ENCODE measurements around the gene KRTAP5-1.

KRTAP5-1 gene

DNA sequence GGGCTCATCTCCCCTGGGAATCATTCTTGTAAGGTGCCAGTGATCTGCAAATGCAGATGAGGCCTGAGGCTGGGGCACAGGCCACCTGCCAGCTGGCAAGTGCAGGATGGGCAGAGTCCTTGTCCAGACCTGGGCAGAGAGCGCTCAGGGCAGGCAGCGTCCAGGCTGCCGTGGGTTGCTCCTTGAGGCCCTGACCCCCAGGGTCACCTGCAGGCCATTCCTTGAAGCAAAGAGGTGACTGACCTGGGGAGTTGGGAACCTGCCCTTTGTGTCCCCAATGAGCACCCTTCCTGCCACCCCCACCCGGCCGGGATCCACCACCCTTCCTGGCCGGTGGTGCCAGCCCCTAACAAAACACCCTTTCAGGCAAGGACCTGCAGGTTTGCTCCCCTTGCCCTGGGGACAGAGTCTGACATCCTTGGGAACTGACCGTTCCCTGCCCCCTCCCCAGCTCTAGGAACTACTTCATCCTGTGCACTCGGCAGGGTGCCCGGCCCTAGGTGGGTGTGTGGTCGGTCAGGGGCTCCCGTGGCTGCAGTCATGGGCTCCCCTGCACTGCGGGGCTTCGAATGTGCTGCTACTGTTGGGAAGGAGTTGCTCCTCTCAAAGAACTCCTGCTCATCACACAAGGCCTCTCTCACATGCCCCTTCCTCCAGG, 41.3 kb downstream of the KRTAP5-1 start:
- no peaks in the 10 kb centered on the region for H3K9me3 Mint-ChIP-seq
- H3K36me3 Mint-ChIP-seq (ENCODE audit: low read depth), result no peaks in the 10 kb centered on the region
- H3K4me1 Mint-ChIP-seq (ENCODE audit: low read depth), result no peaks in the 10 kb centered on the region
- no peak overlapping the region for H3K27ac Mint-ChIP-seq
- DNase-seq (ENCODE audit: low spot score), result no peak
- H3K4me3 Mint-ChIP-seq, result no peak overlapping the region
- H3K27me3 Mint-ChIP-seq (ENCODE audit: low read depth), result peaks cover 31% of the 10 kb centered on the region

DNA sequence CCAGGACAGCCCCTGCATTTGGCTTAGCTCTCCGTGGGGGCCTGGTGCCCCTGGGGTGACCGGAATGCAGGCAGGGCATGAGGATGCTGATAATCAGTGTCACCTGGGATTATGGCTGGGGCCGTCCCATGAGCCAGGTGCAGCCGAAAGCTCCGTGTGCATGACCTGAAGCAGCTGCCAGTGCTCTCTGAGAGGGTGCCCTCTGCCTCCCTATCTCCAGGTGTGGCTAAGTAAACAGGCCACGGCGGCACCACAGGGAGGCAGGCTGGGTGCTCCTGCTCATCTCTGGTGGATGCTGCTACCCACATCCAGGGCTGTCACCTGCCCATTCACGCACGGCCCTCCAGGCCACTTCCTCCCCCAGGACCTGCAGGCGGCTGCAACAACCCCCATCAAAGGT, 42.8 kb downstream of the KRTAP5-1 start:
- H3K27me3 Mint-ChIP-seq (ENCODE audit: low read depth), result peaks cover 29% of the 10 kb centered on the region
- H3K9me3 Mint-ChIP-seq, result no peaks in the 10 kb centered on the region
- no peak overlapping the region for H3K27ac Mint-ChIP-seq
- DNase-seq (ENCODE audit: low spot score), result no peak
- no peaks in the 10 kb centered on the region for H3K4me1 Mint-ChIP-seq (ENCODE audit: low read depth)
- no peaks in the 10 kb centered on the region for H3K36me3 Mint-ChIP-seq (ENCODE audit: low read depth)
- H3K4me3 Mint-ChIP-seq, result no peak overlapping the region

DNA sequence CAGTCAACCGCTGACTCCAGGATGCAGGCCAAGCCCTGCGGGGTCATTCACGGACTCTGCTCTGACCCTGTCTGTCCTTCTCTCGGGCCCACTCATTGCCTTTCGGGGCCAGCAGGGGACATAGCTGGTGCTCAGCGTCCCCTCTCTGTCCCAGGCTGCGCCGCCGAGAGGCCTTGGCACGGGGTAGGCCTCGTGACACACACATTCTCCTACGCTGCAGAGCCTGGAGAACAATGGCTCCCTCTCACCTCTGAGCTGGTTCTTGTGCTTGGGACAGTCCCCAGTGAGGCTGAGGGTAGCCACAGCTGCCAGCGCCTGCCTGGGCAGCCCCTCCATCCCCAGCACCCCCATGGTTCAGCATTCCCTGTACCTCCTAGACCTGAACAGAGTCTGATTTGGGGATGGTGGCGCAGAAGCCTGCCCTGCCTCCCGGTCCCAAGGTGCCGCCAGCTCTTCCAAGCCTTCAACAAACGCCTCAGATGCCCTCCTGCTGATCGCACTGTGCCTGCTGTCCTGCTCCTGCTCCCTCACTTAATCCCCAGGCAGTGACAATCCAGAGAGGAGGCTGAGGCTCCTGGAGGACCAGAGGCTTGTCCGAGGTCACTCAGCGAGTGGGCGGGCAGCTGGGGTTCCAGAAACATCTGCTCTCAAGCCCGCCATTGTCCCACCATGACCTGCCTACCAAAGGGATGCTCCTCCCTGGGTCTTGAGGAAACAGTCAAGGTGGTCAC, 43.4 kb downstream of the KRTAP5-1 start:
- H3K27me3 Mint-ChIP-seq (ENCODE audit: low read depth), result peaks cover 29% of the 10 kb centered on the region
- H3K9me3 Mint-ChIP-seq, result no peaks in the 10 kb centered on the region
- H3K27ac Mint-ChIP-seq, result no peak overlapping the region
- no peaks in the 10 kb centered on the region for H3K4me1 Mint-ChIP-seq (ENCODE audit: low read depth)
- H3K36me3 Mint-ChIP-seq (ENCODE audit: low read depth), result no peaks in the 10 kb centered on the region
- H3K4me3 Mint-ChIP-seq, result no peak overlapping the region
- no peak for DNase-seq (ENCODE audit: low spot score)

DNA sequence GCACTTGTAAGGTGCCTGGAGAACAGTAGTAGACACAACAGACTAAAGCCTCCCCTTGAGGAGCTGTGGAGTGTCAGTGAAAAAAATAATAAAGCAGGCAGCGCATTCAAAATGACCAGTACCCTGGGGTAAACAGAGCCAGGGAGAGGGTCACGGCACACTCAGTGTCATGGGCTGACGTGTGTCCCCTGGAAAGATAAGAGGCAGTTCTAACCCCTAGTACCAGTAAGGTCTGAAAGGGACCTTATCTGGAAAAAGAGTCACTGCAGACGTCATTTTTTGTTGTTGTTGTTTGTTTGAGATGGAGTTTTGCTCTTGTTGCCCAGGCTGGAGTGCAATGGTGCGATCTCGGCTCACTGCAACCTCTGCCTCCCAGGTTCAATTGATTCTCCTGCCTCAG, 45.0 kb downstream of the KRTAP5-1 start:
- DNase-seq (ENCODE audit: low spot score), result no peak
- Mint-ChIP-seq H3K27me3 (ENCODE audit: low read depth) (peaks cover 16% of the 10 kb centered on the region), H3K9me3 (no peaks in the 10 kb centered on the region), H3K4me1 (ENCODE audit: low read depth) (no peaks in the 10 kb centered on the region), H3K27ac (no peak overlapping the region), H3K4me3 (no peak overlapping the region), H3K36me3 (ENCODE audit: low read depth) (no peaks in the 10 kb centered on the region)

DNA sequence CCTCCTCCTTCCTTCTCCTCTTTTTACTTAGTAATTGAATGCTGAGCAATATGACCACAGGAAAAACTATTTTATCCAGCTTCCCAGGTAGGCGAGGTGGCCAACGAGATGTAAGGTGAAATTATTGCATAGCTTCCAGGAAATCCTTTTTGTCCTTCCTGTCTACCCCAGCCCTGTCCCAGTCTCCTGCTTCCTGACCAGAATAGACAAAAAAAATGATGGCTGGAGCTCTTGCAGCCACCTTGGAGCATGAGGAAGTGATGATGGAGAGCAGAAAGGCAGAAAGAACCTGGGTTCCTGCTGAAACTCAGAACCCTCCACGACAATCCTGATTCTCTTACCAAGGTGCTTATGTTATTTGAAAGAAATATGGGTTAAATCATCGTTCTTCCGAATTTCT, 46.9 kb downstream of the KRTAP5-1 start:
- no peak overlapping the region for H3K27ac Mint-ChIP-seq
- DNase-seq (ENCODE audit: low spot score), result no peak
- H3K36me3 Mint-ChIP-seq (ENCODE audit: low read depth), result peaks cover 2% of the 10 kb centered on the region
- H3K4me3 Mint-ChIP-seq, result no peak overlapping the region
- H3K27me3 Mint-ChIP-seq (ENCODE audit: low read depth), result peaks cover 11% of the 10 kb centered on the region
- H3K9me3 Mint-ChIP-seq, result no peaks in the 10 kb centered on the region
- H3K4me1 Mint-ChIP-seq (ENCODE audit: low read depth), result no peaks in the 10 kb centered on the region

DNA sequence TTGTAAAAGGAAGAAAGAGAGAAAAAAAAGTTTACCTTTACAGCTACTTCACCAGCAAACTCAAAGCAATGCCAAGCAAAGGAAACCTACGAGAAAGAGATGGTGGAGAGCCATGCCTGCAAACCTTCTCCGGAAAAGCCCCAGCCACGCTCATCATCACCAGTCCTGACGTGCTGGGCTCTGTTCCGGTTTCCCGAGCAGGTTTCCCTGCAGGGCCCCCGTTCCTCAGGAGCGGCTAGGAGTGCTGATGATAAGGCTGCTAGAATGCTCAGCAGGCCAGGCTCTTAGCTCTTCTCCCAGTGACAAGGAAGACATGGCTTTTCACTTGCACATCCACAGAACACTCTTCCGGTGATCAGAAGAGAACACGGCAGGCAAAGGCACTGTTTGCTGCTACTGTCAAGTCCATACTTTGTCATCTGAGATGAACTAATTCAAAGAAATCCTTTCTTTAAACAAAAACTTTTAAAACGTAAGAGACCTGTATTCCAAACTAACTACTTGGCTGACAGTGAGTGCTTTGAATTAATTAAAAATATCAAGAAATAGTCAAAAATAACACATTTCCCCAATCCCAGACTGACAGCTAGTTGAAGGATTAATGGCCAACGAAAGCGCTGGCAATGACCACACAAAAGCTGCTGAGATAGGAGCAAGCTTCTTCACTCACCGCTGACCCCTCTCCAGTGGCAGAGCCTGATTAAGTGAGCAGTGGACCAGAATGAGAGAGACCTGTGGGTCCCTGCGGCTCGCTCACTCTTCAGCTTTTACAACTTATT, 48.8 kb downstream of the KRTAP5-1 start:
- peaks cover 11% of the 10 kb centered on the region for H3K27me3 Mint-ChIP-seq (ENCODE audit: low read depth)
- no peak overlapping the region for H3K27ac Mint-ChIP-seq
- H3K4me1 Mint-ChIP-seq (ENCODE audit: low read depth), result peaks cover 2% of the 10 kb centered on the region
- H3K9me3 Mint-ChIP-seq, result no peaks in the 10 kb centered on the region
- no peak overlapping the region for H3K4me3 Mint-ChIP-seq
- DNase-seq (ENCODE audit: low spot score), result no peak
- H3K36me3 Mint-ChIP-seq (ENCODE audit: low read depth), result peaks cover 4% of the 10 kb centered on the region

DNA sequence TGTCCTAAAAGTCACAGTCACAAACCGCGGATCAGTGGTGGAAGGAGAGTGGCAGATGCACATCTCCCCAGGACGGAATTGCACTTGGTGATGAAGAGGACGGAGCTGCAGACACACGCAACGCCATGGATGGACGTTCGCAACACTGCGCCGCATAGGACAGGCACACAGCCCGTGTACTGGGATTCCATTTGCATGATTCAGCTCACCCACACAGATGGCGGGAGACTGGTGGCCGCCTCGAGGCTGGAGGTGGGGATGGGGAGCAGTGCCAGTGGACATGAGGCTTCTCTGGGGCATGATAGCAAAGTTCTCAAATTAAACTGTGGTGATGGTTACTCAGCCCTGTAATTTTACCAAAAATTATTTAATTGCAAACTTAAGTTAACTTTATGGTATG, 50.4 kb downstream of the KRTAP5-1 start:
- no peak overlapping the region for H3K4me3 Mint-ChIP-seq
- peaks cover 2% of the 10 kb centered on the region for H3K4me1 Mint-ChIP-seq (ENCODE audit: low read depth)
- no peaks in the 10 kb centered on the region for H3K9me3 Mint-ChIP-seq
- H3K36me3 Mint-ChIP-seq (ENCODE audit: low read depth), result peaks cover 4% of the 10 kb centered on the region
- H3K27ac Mint-ChIP-seq, result no peak overlapping the region
- H3K27me3 Mint-ChIP-seq (ENCODE audit: low read depth), result peaks cover 8% of the 10 kb centered on the region
- no peak for DNase-seq (ENCODE audit: low spot score)

All from T-helper 2 cell treated with Interferon-gamma antibody and Interleukin-4, amounts not matched to agents 5 μg/mL and 100 μg/mL, for 36 hours (primary cell).